Gastrocnemius medialis (tissue), 4 donors: ENCODE results near the gene RELCH.

Experiments used
- CTCF ChIP-seq, 5 experiments: fragments of 450-650 bp in 3 of 5; fragments of 200-600 bp in 2 of 5; sonication (generic) in 2 of 5; IDR thresholded peaks in 4 of 5; conservative IDR thresholded peaks in 1 of 5; 1 replicate in 4 of 5; 2 replicates in 1 of 5; pipeline ENCODE4 v1.5.1; 2016 to 2019; ENCODE audit warnings: antibody characterized with exemption in 5 of 5, mild to moderate bottlenecking in 3 of 5, moderate library complexity in 3 of 5
- POLR2A ChIP-seq, 2 donors: fragments of 450-650 bp; IDR thresholded peaks; one replicate each; pipeline ENCODE4 v1.6.1; 2017; ENCODE audit warnings: antibody characterized with exemption in 2 of 2, mild to moderate bottlenecking in 2 of 2, moderate library complexity in 2 of 2

- TF ChIP-seq POLR2A (IDR thresholded peaks at IDR 0.05) (no peak), CTCF (IDR thresholded peaks at IDR 0.05 in 4 of 5, conservative IDR thresholded peaks at IDR 0.05 in 1 of 5) (no peak)
These were observed 16.2 kb upstream of the RELCH start for GRCh38 chr18:62170857-62171256.
